Ovary (tissue), 9 donors: ENCODE data around the gene PSKH1. TPM values are rescaled to one million over a fixed set of nuclear protein-coding genes. Genes with fewer than 3 reads are reported as not detected.

Source experiments
- DNase-seq, 5 donors: peaks; one replicate each; pipeline ENCODE4 v3.0.0-alpha.2; 2019 to 2020
- H3K27ac ChIP-seq, 2 donors: fragments of 200-600 bp; one replicate each; pipeline versions ENCODE4 v1.5.1 to v1.8.0; 2019 to 2022
- H3K27me3 ChIP-seq: fragments of 200-600 bp; one replicate; pipeline ENCODE4 v1.8.0; 2022
- H3K36me3 ChIP-seq: fragments of 200-600 bp; sonication (generic); one replicate; pipeline ENCODE4 v1.5.1; 2019
- H3K4me1 ChIP-seq: one replicate; pipeline ENCODE4 v1.8.1; 2013; ENCODE audit warnings: mild to moderate bottlenecking, moderate library complexity; ENCODE audit not compliant: insufficient read depth
- H3K4me3 ChIP-seq: fragments of 200-600 bp; sonication (generic); one replicate; pipeline ENCODE4 v1.5.1; 2017
- H3K9me3 ChIP-seq, 2 donors: fragments of 200-600 bp in 1 of 2; sonication (generic) in 1 of 2; one replicate each; pipeline versions ENCODE4 v1.5.1 to v1.8.1; 2013 to 2019; ENCODE audit warnings: mild to moderate bottlenecking in 1 of 2, moderate library complexity in 1 of 2
- EP300 ChIP-seq: sonication (generic); formaldehyde crosslinking; IDR thresholded peaks from one replicate; pipeline ENCODE4 v1.6.1; 2017; ENCODE audit warnings: antibody characterized with exemption
- POLR2A ChIP-seq: fragments of 450-650 bp; IDR thresholded peaks from one replicate; pipeline ENCODE4 v1.6.1; 2017; ENCODE audit warnings: antibody characterized with exemption, mild to moderate bottlenecking, moderate library complexity
- WGBS, 3 donors: extraction: QIAGEN DNeasy Blood & Tissue Kit in 1 of 3; methylation state at CpG; one replicate each; pipeline versions ENCODE4 v1.1.5 to v1.1.7; 2013 to 2017; 5-methylcytosine and 5-hydroxymethylcytosine counted together
- intact Hi-C, 4 donors: fragments of 100-400 bp; cut with DNase I; formaldehyde crosslinking; loops; one replicate each; pipeline versions ENCODE4 v1.11.0 to v1.15.1; 2022 to 2023
- polyA plus RNA-seq, 2 donors: library from polyadenylated mRNA; stranded (reverse); fragments of 200-250 nt in 1 of 2; fragments of 350-450 nt in 1 of 2; fragmentation: Illumina TruSeq in 1 of 2; extraction: RNeasy Lipid Tissue Mini Kit (QIAGEN cat#74804) in 1 of 2; gene quantifications; one replicate each; pipeline ENCODE4 v1.2.3, GENCODE V29; 2013 to 2014
- total RNA-seq, 7 donors: library from RNA; depleted of rRNA in 2 of 7; stranded (reverse); fragments of >200 nt in 2 of 7; fragmentation: NEBNext Ultra II Directional in 3 of 7; extraction: Animal tissue kit (Norgen Biotek cat#: 25700) in 3 of 7; gene quantifications; one replicate each; pipeline versions ENCODE4 v1.1.0 to v1.2.4, GENCODE V29; 2016 to 2023
- TF ChIP-seq, protein P1 (sequence below), 3 donors: fragments of 450-650 bp in 2 of 3; fragments of 200-600 bp in 1 of 3; IDR thresholded peaks; one replicate each; pipeline versions ENCODE4 v1.5.1 to v1.8.0; 2016 to 2022; ENCODE audit warnings: antibody characterized with exemption in 3 of 3, mild to moderate bottlenecking in 1 of 3
- donor health status: DM: no; HTN: no; CAD: no; lungs with moderate emphysema.
- donor health status: DM: no; HTN: no; CAD: no.
- donor health status: Bipolar disorder and iron deficiency.
- donor health status: DM: yes; HTN: yes; CAD: no.
- donor health status: DM: no; HTN: no; CAD: no.
- donor health status: DM: yes; HTN: yes; CAD: no.

The PSKH1 gene
- total and polyA plus RNA-seq, 9 donors, result 9.6 to 38.9 (median 26.6) TPM

DNA sequence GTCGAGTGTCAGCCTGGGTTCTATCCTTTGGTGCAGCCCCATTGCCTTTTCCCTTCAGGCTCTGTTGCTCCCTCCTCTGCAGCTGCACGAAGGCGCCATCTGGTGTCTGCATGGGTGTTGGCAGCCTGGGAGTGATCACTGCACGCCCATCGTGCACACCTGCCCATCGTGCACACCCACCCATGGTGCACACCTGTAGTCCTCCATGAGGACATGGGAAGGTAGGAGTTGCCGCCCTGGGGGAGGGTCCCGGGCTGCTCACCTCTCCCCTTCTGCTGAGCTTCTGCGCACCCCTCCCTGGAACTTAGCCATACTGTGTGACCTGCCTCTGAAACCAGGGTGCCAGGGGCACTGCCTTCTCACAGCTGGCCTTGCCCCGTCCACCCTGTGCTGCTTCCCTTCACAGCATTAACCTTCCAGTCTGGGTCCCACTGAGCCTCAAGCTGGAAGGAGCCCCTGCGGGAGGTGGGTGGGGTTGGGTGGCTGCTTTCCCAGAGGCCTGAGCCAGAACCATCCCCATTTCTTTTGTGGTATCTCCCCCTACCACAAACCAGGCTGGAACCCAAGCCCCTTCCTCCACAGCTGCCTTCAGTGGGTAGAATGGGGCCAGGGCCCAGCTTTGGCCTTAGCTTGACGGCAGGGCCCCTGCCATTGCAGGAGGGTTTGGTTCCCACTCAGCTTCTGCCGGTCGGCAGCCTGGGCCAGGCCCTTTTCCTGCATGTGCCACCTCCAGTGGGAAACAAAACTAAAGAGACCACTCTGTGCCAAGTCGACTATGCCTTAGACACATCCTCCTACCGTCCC is 35.7 kb downstream of the PSKH1 start:
- no peaks in the 10 kb centered on the region for H3K36me3 ChIP-seq
- DNase-seq, result peak; percentile 60 to 80 (median 75)
- intact Hi-C loops, result loop anchor here in 3 of 4 donors (5.0 kb wide), 3 partner anchors 46 to 406 kb away; partner anchors contain the start of gene NRN1L (in 3 of the 3)

DNA sequence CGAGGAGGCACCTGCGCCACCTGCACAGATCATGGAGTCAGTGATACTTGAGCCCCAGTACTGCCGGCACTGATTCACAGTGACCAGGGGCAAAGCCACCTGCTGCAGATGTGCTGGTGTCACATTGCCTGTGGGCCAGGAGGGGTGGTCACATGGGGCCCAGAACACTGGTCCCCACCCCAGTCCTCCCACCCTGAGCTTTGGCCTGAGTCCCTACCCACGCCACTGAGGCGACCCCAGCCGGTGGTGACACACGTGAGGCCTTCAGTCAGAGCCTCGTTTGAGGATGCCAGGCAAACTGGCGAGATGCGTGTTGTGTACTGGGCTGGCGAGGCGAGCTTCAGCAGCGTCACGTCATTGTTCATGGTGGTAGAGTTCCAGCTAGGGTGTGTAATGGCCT is 37.1 kb downstream of the PSKH1 start:
- DNase-seq, result peak in 1 of 5 donors; percentile 9
- intact Hi-C loops, result loop anchor here in 2 of 4 donors (5.0 to 10.0 kb wide), 2 partner anchors 253 to 265 kb away; partner anchors contain the start of genes ACD (in 1 of the 2), C16orf86 (in 1 of the 2), ENKD1 (in 1 of the 2) and PARD6A (in 1 of the 2)
- no peak overlapping the region for H3K4me3 ChIP-seq
- peaks cover 9% of the 10 kb centered on the region for H3K4me1 ChIP-seq
- TF ChIP-seq, protein P1, sequence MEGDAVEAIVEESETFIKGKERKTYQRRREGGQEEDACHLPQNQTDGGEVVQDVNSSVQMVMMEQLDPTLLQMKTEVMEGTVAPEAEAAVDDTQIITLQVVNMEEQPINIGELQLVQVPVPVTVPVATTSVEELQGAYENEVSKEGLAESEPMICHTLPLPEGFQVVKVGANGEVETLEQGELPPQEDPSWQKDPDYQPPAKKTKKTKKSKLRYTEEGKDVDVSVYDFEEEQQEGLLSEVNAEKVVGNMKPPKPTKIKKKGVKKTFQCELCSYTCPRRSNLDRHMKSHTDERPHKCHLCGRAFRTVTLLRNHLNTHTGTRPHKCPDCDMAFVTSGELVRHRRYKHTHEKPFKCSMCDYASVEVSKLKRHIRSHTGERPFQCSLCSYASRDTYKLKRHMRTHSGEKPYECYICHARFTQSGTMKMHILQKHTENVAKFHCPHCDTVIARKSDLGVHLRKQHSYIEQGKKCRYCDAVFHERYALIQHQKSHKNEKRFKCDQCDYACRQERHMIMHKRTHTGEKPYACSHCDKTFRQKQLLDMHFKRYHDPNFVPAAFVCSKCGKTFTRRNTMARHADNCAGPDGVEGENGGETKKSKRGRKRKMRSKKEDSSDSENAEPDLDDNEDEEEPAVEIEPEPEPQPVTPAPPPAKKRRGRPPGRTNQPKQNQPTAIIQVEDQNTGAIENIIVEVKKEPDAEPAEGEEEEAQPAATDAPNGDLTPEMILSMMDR (IDR thresholded peaks at IDR 0.05), result no peak
- TF ChIP-seq POLR2A (no peak), EP300 (no peak)
- no peak overlapping the region for H3K27ac ChIP-seq
- no peaks in the 10 kb centered on the region for H3K27me3 ChIP-seq
- H3K9me3 ChIP-seq, result no peaks in the 10 kb centered on the region
- 90 to 96% (median 91%) methylated on average over 9 to 14 of the region's 14 CpGs for WGBS, 3 donors
- H3K36me3 ChIP-seq, result no peaks in the 10 kb centered on the region

More for the DNA sequence above, 35.7 kb downstream of the PSKH1 start:
- Histone ChIP-seq H3K27ac (no peak overlapping the region), H3K27me3 (no peaks in the 10 kb centered on the region), H3K4me1 (peaks cover 7% of the 10 kb centered on the region), H3K9me3 (no peaks in the 10 kb centered on the region), H3K4me3 (no peak overlapping the region)
- WGBS, 3 donors, result 48 to 53% (median 49%) methylated on average over 16 of the region's 16 CpGs
- TF ChIP-seq, protein P1 (IDR thresholded peaks at IDR 0.05), result peak; percentile 64 to 74 (median 70)
- TF ChIP-seq POLR2A, result no peak

DNA sequence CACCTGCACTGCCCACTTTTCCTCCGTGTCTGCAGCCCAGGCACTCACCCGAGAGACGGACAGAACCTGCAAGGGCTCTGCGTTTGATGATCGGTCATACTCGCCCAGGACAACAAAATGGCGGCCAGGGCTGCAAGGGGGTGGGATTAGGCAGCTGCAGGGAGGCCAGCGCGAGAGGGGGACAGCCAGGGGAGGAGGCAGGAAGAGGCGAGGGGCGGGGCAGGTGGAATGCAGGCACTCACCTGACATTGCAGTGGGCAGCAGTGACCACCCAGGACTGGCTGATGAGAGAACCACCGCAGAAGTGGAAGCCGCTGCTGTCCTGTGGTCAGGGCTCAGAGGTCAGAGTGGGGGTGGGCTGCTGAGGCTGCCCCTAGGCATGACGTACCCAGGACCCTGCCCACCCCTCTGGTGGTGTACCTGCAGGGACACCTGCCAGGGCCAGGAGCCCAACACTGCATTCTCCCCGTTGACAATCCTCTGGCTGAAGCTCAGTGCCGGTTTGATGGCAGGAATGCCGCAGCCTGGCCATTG is 37.7 kb downstream of the PSKH1 start:
- intact Hi-C loops, result loop anchor here in 2 of 4 donors (5.0 to 10.0 kb wide), 2 partner anchors 253 to 266 kb away; partner anchors contain the start of genes ACD (in 1 of the 2), C16orf86 (in 1 of the 2), ENKD1 (in 1 of the 2) and PARD6A (in 1 of the 2)
- H3K4me1 ChIP-seq, result peaks cover 7% of the 10 kb centered on the region
- peak in 1 of 5 donors; percentile 27 for DNase-seq
- no peak for TF ChIP-seq POLR2A
- TF ChIP-seq, protein P1 (IDR thresholded peaks at IDR 0.05), result no peak
- TF ChIP-seq EP300, result no peak
- H3K36me3 ChIP-seq, result no peaks in the 10 kb centered on the region
- H3K27me3 ChIP-seq, result no peaks in the 10 kb centered on the region
- 85 to 92% (median 88%) methylated on average over 17 of the region's 17 CpGs for WGBS, 3 donors
- H3K27ac ChIP-seq, result peak overlapping the region in 1 of 2 donors; percentile 40
- H3K9me3 ChIP-seq, result no peaks in the 10 kb centered on the region
- H3K4me3 ChIP-seq, result no peak overlapping the region

DNA sequence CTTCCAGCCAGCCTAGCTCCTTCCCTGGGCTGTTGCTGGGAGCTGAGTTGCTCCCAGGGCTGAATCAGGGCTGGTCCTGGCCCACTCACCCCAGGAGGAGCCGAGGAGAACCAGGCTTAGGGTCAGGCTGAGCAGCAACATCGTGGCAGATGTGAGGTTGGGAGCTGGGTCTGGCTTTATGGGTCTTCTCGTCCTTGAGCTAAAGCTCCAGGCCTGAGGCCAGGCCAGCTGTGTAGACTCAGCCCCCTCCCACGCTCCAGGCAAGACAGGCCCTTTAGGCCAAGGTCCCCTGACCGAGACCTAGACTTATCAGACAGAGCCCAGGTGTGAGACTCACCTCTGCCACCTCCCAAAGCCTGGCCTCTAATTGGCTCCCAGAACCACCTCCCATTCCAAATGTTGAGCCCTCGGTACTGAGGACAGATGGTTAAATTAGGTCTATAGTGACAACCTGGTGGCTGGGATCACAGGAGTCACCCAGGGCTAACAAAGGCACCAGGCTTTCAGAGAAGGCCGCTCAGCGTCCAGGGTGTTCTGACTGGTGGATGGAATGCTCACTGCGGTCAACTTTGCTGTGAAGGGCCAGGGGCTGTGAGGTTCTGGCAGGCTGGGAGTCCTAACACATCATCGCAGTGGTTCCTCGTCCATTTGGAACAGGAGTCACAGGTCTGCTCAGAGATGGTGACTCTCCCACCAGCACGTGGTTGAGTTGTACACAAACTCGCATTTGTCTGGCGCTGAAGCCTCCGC is 38.8 kb downstream of the PSKH1 start, which contains the start of gene CTRL:
Gene CTRL, minus strand, starts transcription at position 151 of the 750 bp plus-strand sequence. Its CDS starts 10 bp downstream, at position 141.
- H3K36me3 ChIP-seq, result no peaks in the 10 kb centered on the region
- no peak within 1 kb of the TSS for H3K4me3 ChIP-seq
- H3K4me1 ChIP-seq, result peaks cover 7% of the 10 kb centered on the region
- 41 to 45% (median 42%) methylated on average over 15 of the region's 15 CpGs for WGBS, 3 donors
- intact Hi-C loops, result loop anchor here in 2 of 4 donors (5.0 to 10.0 kb wide), 2 partner anchors 255 to 267 kb away; partner anchors contain the start of genes ACD (in 1 of the 2), C16orf86 (in 1 of the 2), ENKD1 (in 1 of the 2) and PARD6A (in 1 of the 2)
- H3K27ac ChIP-seq, result peak within 1 kb of the TSS; percentile 40 to 52
- H3K9me3 ChIP-seq, result no peaks in the 10 kb centered on the region
- no peaks in the 10 kb centered on the region for H3K27me3 ChIP-seq
- peak in 4 of 5 donors; percentile 29 to 73 (median 62) for DNase-seq
- TF ChIP-seq, protein P1 (IDR thresholded peaks at IDR 0.05), result peak in 1 of 3 donors; percentile 29
- TF ChIP-seq POLR2A (no peak), EP300 (no peak)
